K562 (cell line): ENCODE results near the gene BCAS3. TPM values are rescaled to one million over a fixed set of nuclear protein-coding genes. Genes with fewer than 3 reads are reported as not detected.

Source experiments
- ATAC-seq: fragments of 200-7000 bp; cut with Tn5 transposase; 3 replicates; pipeline ENCODE4 v1.9.1; 2020; ENCODE audit warnings: moderate library complexity
- BruUV-seq: library from RNA; stranded (reverse); fragments of 400-500 nt; replicated peaks from 2 replicates; lab custom pipeline; 2021; lab: Mats Ljungman, UMichigan
- CTCF ChIA-PET: fragments of 300-600 bp; formaldehyde crosslinking; extraction: SDS; loops from one replicate; lab custom pipeline; 2021; ENCODE audit warnings: low intra/inter-chr PET ratio; lab: Yijun Ruan, JAX
- POLR2A ChIA-PET: fragments of 300-600, 350-650 bp; sonication (Branson Sonifier 250); formaldehyde crosslinking; extraction: SDS; loops from one replicate; lab custom pipeline; 2021; ENCODE audit warnings: antibody characterized with exemption, inconsistent platforms; lab: Yijun Ruan, JAX
- DNase-seq, 4 experiments: peaks; one replicate each; pipeline versions ENCODE4 v3.0.0 to v3.0.0-alpha.2; 2011 to 2018; ENCODE audit warnings: low spot score in 3 of 4, mixed read lengths in 3 of 4; ENCODE audit errors: extremely low read depth in 1 of 4
- FAIRE-seq: peaks from 2 replicates; lab custom pipeline; 2011; peaks lifted over from hg19 to GRCh38; lab: Jason Lieb, UNC
- H2AFZ ChIP-seq: 2 replicates; pipeline ENCODE4 v1.6.0; 2011; ENCODE audit warnings: low read depth, low read length, control low read depth, inconsistent platforms
- H3K27ac ChIP-seq: fragments of 200-600 bp; 3 replicates; pipeline ENCODE4 v1.8.0; 2011; ENCODE audit warnings: low read depth, mild to moderate bottlenecking, control low read depth, inconsistent platforms, low read length, moderate library complexity, mixed read lengths; ENCODE audit errors: extremely low read depth
- H3K27me3 ChIP-seq, 2 experiments: fragments of 300-600 bp in 1 of 2; 2 replicates in 1 of 2; 3 replicates in 1 of 2; pipeline versions ENCODE4 v1.6.0 to v1.8.0; 2011; ENCODE audit warnings: inconsistent platforms in 2 of 2, low read length in 2 of 2, mild to moderate bottlenecking in 1 of 2, mixed read lengths in 1 of 2, moderate library complexity in 1 of 2; ENCODE audit not compliant: control insufficient read depth in 2 of 2, insufficient read depth in 2 of 2
- H3K36me3 ChIP-seq: fragments of 300-600 bp; 3 replicates; pipeline ENCODE4 v1.8.0; 2011; ENCODE audit warnings: mild to moderate bottlenecking, low read length, inconsistent platforms; ENCODE audit not compliant: control insufficient read depth, insufficient read depth
- H3K4me1 ChIP-seq, 2 experiments: fragments of 200-600 bp in 1 of 2; replicated peaks in 1 of 2; 2 replicates in 1 of 2; 3 replicates in 1 of 2; pipeline versions ENCODE4 v1.5.1 to v1.8.0; 2011; ENCODE audit warnings: inconsistent platforms in 2 of 2, low read length in 2 of 2, mild to moderate bottlenecking in 1 of 2, mixed read lengths in 1 of 2, moderate library complexity in 1 of 2; ENCODE audit not compliant: control insufficient read depth in 2 of 2, insufficient read depth in 2 of 2
- H3K4me2 ChIP-seq: 2 replicates; pipeline ENCODE4 v1.6.1; 2011; ENCODE audit warnings: low read length, control low read depth, inconsistent platforms, mixed read lengths; ENCODE audit not compliant: insufficient read depth
- H3K4me3 ChIP-seq: fragments of 200-600 bp; sonication (generic), shearing (Covaris generic); 2 replicates; pipeline ENCODE4 v1.5.1; 2016; ENCODE audit warnings: control low read depth, inconsistent platforms
- H3K79me2 ChIP-seq: fragments of 200-600 bp; 3 replicates; pipeline ENCODE4 v1.8.0; 2011; ENCODE audit warnings: low read length, inconsistent platforms; ENCODE audit not compliant: control insufficient read depth, insufficient read depth
- H3K9ac ChIP-seq, 2 experiments: 2 replicates each; pipeline versions ENCODE4 v1.6.0 to v1.6.1; 2011; ENCODE audit warnings: low read depth in 2 of 2, low read length in 2 of 2, control low read depth in 1 of 2, inconsistent platforms in 1 of 2, mild to moderate bottlenecking in 1 of 2, mixed read lengths in 1 of 2; ENCODE audit not compliant: insufficient read depth in 1 of 2
- H3K9me1 ChIP-seq: one replicate; pipeline ENCODE4 v1.6.0; 2011; ENCODE audit warnings: inconsistent platforms, mild to moderate bottlenecking, low read length, moderate library complexity; ENCODE audit not compliant: control insufficient read depth, insufficient read depth
- H3K9me3 ChIP-seq: replicated peaks from 2 replicates; pipeline ENCODE4 v1.5.1; 2011; ENCODE audit warnings: low read depth, low read length, inconsistent platforms; ENCODE audit not compliant: control insufficient read depth, insufficient read depth
- H4K20me1 ChIP-seq: replicated peaks from 2 replicates; pipeline ENCODE4 v1.6.1; 2011; ENCODE audit warnings: low read length, inconsistent platforms, mixed read lengths; ENCODE audit not compliant: control insufficient read depth, insufficient read depth
- BACH1 ChIP-seq: fragments of 200-800 bp; sonication (Bioruptor generic); IDR thresholded peaks from 2 replicates; pipeline ENCODE4 v1.6.1; 2016; ENCODE audit warnings: missing genetic modification characterization, missing compliant biosample characterization
- HSF4 ChIP-seq: fragments of 250-450 bp; sonication (Bioruptor Pico); IDR thresholded peaks from 2 replicates; pipeline ENCODE4 v2.1.2; 2022; ENCODE audit warnings: mild to moderate bottlenecking, moderate library complexity, borderline replicate concordance
- NEUROD1 ChIP-seq: fragments of 150-350 bp; IDR thresholded peaks from 2 replicates; pipeline ENCODE4 v1.6.1; 2014; ENCODE audit warnings: borderline replicate concordance, low read length, low read depth; ENCODE audit not compliant: partially characterized antibody
- PATZ1 ChIP-seq: fragments of 250-450 bp; sonication (Bioruptor Pico); IDR thresholded peaks from 2 replicates; pipeline ENCODE4 v1.5.0; 2020; ENCODE audit warnings: mild to moderate bottlenecking, borderline replicate concordance
- RBM17 ChIP-seq: fragments of 200-400 bp; formaldehyde crosslinking; IDR thresholded peaks from 2 replicates; pipeline ENCODE4 v1.6.1; 2017; ENCODE audit warnings: low read depth, mild to moderate bottlenecking, low read length, borderline replicate concordance
- STAT5A ChIP-seq: IDR thresholded peaks from 2 replicates; pipeline ENCODE4 v1.6.1; 2012; ENCODE audit warnings: low read length, inconsistent platforms, borderline replicate concordance
- TCF3 ChIP-seq: sonication (generic); formaldehyde crosslinking; IDR thresholded peaks from 2 replicates; pipeline ENCODE4 v1.4.0; 2020; ENCODE audit warnings: mild to moderate bottlenecking, missing genetic modification reagents
- TRIM25 ChIP-seq: fragments of 450-650 bp; IDR thresholded peaks from 2 replicates; pipeline ENCODE4 v1.7.0; 2016; ENCODE audit warnings: borderline replicate concordance
- ZNF695 ChIP-seq: fragments of 450-650 bp; formaldehyde crosslinking; IDR thresholded peaks from 2 replicates; pipeline ENCODE4 v1.4.0; 2020; ENCODE audit warnings: mild to moderate bottlenecking, moderate library complexity
- WGBS: fragments of 100-300 bp; shearing (Covaris generic); methylation state at CpG from one replicate; pipeline ENCODE4 v1.1.6; 2016; ENCODE audit warnings: low coverage, mixed read lengths; ENCODE audit not compliant: insufficient coverage; ENCODE audit errors: missing lambda C conversion rate; 5-methylcytosine and 5-hydroxymethylcytosine counted together
- in situ Hi-C: fragments of 300-500 bp; cut with MboI; formaldehyde crosslinking; loops from 4 replicates; pipeline ENCODE4 v1.15.0; 2018; ENCODE audit warnings: inconsistent platforms, mixed read lengths
- intact Hi-C: fragments of 100-400 bp; cut with micrococcal nuclease; formaldehyde crosslinking; loops from 2 replicates; pipeline ENCODE4 v1.14.2; 2022
- polyA plus RNA-seq, 8 experiments: library from polyadenylated mRNA; depleted of rRNA in 4 of 8; stranded (reverse) in 5 of 8; unstranded in 3 of 8; fragments of >200 nt; fragmentation: Nextera tagmentation in 2 of 8; fragmentation: Illumina TruSeq in 1 of 8; extraction: Ambion mirVana in 2 of 8; extraction: Trizol in 1 of 8; gene quantifications; 2 replicates each; pipeline versions ENCODE4 v1.2.1 to v1.2.3, GENCODE V29; 2011 to 2014; ENCODE audit warnings: inconsistent platforms in 1 of 8, missing spikeins in 1 of 8
- total RNA-seq, 7 experiments: library from RNA; depleted of rRNA in 6 of 7; stranded (reverse); fragments of >200 nt in 6 of 7; fragmentation: Illumina TruSeq in 2 of 7; extraction: Trizol in 2 of 7; gene quantifications; 2 replicates each; pipeline versions ENCODE4 v1.2.1 to v1.2.3, GENCODE V29; 2011 to 2021; ENCODE audit warnings: low replicate concordance in 1 of 7

Gene BCAS3
- total and polyA plus RNA-seq, 9 of the 15 experiments (the other 6 are each of a cell fraction or from before 2014, with no cell fraction given) = 1.9 to 5.5 (median 3.5) TPM

DNA sequence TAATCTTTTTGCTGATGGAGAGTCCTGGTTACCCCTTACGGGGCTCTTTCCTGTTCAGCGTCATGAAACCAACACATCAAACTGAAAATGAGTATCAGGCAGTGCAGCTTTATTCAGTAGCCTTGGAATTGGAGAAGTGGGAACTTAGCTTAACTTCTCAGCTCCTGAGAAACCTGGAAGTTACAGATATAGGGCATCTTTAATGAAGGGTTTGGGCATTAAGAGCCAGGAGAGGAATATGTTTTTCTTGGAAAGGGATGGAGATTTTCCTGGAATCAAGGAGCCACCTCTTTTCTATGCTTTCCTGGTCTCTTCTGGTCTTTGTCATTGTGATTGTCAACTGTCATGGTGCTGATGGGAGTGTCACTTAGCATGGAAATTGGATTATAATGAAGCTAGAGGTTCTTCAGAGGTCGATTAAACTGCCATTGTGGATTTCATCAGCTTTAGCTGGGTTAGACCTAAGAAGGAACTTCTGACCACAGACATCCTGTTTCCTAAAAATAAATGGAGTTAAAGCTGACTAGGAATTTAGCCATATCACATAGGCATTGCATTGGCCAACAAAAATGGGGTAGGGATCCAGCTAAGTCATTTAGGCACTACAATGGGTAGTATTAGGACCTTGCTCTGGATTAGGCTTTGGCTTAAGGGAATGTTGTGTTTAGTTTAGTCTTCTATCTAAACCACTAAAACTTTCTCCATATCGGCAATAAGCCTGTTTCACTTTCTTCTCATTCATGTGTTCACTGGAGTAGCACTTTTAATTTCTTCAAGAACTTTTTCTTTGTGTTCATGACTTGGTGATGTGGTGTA lies 186.4 kb downstream of the BCAS3 start (continued):
- TF ChIP-seq PATZ1 (CRISPR knock-in tag) = no peak
- TF ChIP-seq STAT5A = no peak
- no peak for TF ChIP-seq HSF4
- TF ChIP-seq TCF3 = no peak
- TF ChIP-seq NEUROD1 = no peak
- TF ChIP-seq BACH1 = peak; percentile 63; the same call in 1 of the 2 replicates
- TF ChIP-seq, all 486 proteins: peak for 4

DNA sequence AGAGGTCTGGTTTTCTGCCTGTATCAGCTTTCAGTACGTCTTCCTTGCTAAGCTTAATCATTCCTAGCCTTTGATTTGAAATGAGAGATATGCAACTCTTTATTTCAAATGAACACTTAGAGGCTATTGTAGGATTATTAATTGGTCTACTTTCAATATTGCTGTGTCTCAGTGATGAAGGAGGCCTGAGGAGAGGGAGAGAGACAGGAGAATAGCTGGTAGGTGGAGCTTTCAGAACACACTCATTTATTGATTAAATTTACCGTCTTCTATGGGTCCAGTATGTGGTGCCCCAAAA lies 187.0 kb downstream of the BCAS3 start:
- Histone ChIP-seq H3K4me3 (no peak overlapping the region), H3K36me3 (no peaks in the 10 kb centered on the region), H3K27ac (no peak overlapping the region), H3K9me1 (no peaks in the 10 kb centered on the region), H3K79me2 (no peaks in the 10 kb centered on the region), H3K4me2 (no peak overlapping the region), H4K20me1 (no peaks in the 10 kb centered on the region), H3K9me3 (no peaks in the 10 kb centered on the region), H2AFZ (no peak overlapping the region), H3K9ac (no peak overlapping the region), H3K27me3 (no peaks in the 10 kb centered on the region; a peak in 2 of 5 replicates), H3K4me1 (no peaks in the 10 kb centered on the region)
- in situ Hi-C loops (no loop called here), intact Hi-C loops (no loop called here)
- no TSS peak for BruUV-seq
- DNase-seq (no peak), FAIRE-seq (no peak), ATAC-seq (no peak)
- 0% methylated on average over 2 of the region's 2 CpGs for WGBS
- TF ChIP-seq RBM17 (no peak), TRIM25 (no peak), ZNF695 (CRISPR knock-in tag) (no peak)
- POLR2A ChIA-PET = no interaction called here
- CTCF ChIA-PET = no interaction called here
